SU-DHL-6 (cell line): ENCODE data around the gene PCBD1.

Source experiments
- EZH2phosphoT487 ChIP-seq: fragments of 200-600 bp; sonication (generic), shearing (Covaris generic); conservative IDR thresholded peaks from 2 replicates; pipeline ENCODE4 v1.6.1; 2018; ENCODE audit warnings: mild to moderate bottlenecking, antibody characterized with exemption, low read length, moderate library complexity, mixed read lengths
- TF ChIP-seq, protein P1 (sequence below): fragments of 200-600 bp; sonication (generic); IDR thresholded peaks from one replicate; pipeline ENCODE4 v1.5.1; 2017; ENCODE audit warnings: antibody characterized with exemption, mild to moderate bottlenecking, low read length, moderate library complexity; ENCODE audit not compliant: insufficient read depth, poor library complexity, severe bottlenecking

DNA sequence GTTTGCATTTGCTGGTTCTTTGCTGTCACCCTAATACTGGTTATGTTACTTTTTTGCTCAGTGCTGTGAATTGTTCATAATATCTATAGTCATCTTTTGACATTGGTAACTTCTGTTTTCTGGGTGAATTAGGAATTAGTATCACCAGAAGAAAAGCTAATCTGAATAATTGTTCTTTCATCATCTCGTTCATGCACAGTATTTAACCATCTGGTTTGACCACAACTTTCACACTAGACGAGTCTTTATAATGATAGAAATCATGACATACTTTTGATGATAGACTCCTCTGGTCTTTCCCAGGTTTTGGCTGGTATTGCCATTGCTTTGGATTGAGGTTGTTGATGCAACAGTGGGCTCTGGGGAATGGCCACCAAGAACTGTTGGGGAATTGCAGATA is 47.5 kb downstream of the PCBD1 start:
- TF ChIP-seq, protein P1, sequence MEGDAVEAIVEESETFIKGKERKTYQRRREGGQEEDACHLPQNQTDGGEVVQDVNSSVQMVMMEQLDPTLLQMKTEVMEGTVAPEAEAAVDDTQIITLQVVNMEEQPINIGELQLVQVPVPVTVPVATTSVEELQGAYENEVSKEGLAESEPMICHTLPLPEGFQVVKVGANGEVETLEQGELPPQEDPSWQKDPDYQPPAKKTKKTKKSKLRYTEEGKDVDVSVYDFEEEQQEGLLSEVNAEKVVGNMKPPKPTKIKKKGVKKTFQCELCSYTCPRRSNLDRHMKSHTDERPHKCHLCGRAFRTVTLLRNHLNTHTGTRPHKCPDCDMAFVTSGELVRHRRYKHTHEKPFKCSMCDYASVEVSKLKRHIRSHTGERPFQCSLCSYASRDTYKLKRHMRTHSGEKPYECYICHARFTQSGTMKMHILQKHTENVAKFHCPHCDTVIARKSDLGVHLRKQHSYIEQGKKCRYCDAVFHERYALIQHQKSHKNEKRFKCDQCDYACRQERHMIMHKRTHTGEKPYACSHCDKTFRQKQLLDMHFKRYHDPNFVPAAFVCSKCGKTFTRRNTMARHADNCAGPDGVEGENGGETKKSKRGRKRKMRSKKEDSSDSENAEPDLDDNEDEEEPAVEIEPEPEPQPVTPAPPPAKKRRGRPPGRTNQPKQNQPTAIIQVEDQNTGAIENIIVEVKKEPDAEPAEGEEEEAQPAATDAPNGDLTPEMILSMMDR, result no peak
- TF ChIP-seq EZH2phosphoT487, result no peak
